T47D (cell line): ENCODE results near the gene OSBPL8.
"Not testable (repeated sequence)": the region's sequence is repeated elsewhere in the genome, so short reads cannot be mapped to it uniquely, and the experiment has no call there.

ENCODE experiments used
- DNase-seq, 2 experiments: peaks; one replicate each; pipeline versions ENCODE4 v3.0.0 to v3.0.0-alpha.2; 2011 to 2012; ENCODE audit warnings: low read depth in 1 of 2, low spot score in 1 of 2
- JUND ChIP-seq: IDR thresholded peaks from 2 replicates; pipeline ENCODE4 v1.6.1; 2012; ENCODE audit warnings: low read depth
- in situ Hi-C: cut with HindIII; loops from 2 replicates; pipeline ENCODE4 v1.10.0; 2016; ENCODE audit warnings: low sequenced_read_pairs, low pct_unique_long_range_greater_than_20kb

OSBPL8 gene

GRCh38 chr12:76410781-76411180, 148.8 kb downstream of the OSBPL8 start:
- in situ Hi-C loops: no loop called here
- DNase-seq: no peak
- no peak for TF ChIP-seq JUND

DNA sequence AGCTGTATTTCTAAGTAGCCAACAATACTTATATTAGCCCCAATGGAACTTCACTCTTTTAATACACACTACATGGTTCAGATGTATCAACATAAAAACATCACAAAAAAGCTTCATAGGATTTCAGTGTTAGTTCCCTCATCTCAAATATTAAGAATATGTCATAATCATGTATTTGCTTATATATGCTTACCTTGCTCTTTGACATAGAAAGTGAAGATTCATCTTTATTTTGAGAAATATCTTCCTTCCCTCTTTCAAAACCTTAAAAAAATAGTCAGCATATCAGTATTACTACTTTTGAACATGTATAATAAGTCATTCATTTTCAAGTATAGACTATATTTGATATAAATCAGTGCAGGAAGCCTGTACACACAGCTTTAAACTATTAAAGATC, 149.2 kb downstream of the OSBPL8 start:
- no peak for TF ChIP-seq JUND
- in situ Hi-C loops: no loop called here
- DNase-seq: no peak

DNA sequence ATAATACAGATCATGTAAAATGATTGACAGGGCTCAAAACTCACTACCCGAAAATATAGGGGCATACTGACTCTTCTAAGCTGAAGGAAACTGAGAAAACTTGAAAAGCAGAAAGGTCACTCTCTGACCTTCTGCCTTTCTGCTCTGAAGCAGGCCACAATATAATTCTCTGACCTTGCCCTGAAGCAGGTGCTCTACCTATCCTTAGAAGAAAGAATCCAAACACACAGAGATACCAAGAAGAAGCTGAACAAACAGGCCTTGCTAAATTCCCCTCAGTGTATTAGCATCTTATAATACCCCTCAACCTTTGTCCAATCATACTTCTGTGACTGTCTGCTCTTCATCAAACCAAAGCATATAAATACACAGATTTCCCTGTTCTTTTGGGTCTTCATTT, 150.5 kb downstream of the OSBPL8 start:
- no peak for DNase-seq
- no peak for TF ChIP-seq JUND
- in situ Hi-C loops: no loop called here

GRCh38 chr12:76407710-76408109, 151.9 kb downstream of the OSBPL8 start:
- no peak for DNase-seq
- in situ Hi-C loops: no loop called here
- no peak for TF ChIP-seq JUND

DNA sequence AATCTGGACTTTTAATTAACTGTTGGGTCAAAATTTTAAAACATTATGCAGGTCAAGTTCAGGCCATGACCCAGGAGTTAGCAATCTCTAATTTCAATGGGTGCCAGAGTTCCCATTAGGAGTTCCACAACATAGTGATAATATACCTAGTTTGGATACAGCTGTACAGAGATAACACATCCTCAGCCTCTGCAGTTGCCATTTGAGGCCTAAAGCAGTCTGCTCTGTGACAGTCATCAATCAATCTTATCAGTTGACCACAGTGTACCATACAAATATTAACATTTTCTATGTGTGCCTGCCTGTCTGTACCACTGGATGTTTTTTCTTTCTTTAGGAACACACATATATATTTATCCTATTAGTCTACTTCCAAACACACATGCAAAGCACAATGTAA, 157.3 kb downstream of the OSBPL8 start:
- TF ChIP-seq JUND: no peak
- in situ Hi-C loops: no loop called here
- no peak for DNase-seq

DNA sequence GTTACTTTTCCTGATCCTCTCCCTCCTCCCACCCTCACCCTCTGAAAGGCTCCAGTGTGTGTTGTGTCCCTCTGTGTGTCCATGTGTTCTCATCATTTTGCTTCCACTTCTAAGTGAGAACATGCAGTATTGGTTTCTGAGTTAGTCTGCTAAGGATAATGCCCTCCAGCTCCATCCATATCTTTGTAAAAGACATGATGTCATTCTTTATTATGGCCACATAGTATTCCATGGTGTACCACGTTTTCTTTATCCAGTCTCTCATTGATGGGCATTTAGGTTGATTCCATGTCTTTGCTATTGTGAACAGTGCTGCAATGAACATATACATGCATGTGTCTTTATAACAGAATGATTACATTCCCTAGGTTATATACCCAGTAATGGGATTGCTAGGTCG, 159.4 kb downstream of the OSBPL8 start:
- TF ChIP-seq JUND: no peak
- in situ Hi-C loops: no loop called here
- no peak for DNase-seq

- TF ChIP-seq JUND: no peak
- DNase-seq: no peak
- in situ Hi-C loops: no loop called here
Observed at GRCh38 chr12:76399040-76399439, 160.5 kb downstream of the OSBPL8 start.

DNA sequence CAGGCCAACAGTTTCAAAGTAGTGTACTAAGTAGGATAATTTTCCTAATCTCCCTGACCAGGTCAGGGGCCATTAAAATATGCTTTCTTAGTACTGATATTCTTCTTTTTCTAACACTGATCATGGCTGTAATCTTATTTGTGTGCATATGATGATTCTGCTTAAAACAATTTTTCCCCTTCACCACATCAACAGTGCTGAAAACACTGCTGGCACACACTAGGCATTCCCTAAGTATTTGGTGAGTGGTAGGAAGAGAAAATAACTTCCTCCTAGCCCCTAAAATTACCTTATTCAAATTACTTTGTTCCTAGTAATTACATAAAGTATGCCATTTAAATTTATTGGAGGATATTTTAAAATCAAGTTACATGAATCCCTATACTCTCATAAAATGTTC, 161.5 kb downstream of the OSBPL8 start:
- no peak for DNase-seq
- in situ Hi-C loops: no loop called here
- TF ChIP-seq JUND: no peak

DNA sequence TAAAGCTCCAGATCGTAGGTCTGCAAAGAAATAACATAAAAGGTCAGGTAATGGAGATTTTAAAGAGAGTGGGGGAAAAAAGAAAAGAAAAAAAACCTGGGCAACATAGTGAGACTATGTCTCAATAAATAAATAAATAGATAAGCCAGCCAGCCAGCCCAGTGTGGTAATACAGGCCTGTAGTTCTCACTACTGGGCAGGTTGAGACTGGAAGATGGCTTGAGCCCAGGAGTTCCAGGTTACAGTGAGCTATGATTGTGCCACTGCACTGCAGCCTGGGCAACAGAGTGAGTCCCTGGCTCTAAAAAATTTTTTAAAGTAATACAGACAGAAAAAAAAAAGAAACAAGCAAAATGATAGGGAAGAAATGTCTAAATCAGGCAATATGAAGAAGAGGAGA, 168.1 kb downstream of the OSBPL8 start:
- TF ChIP-seq JUND: no peak
- no peak for DNase-seq
- in situ Hi-C loops: no loop called here

GRCh38 chr12:76387614-76388013, 172.0 kb downstream of the OSBPL8 start:
- no peak for DNase-seq
- no peak for TF ChIP-seq JUND
- in situ Hi-C loops: no loop called here

DNA sequence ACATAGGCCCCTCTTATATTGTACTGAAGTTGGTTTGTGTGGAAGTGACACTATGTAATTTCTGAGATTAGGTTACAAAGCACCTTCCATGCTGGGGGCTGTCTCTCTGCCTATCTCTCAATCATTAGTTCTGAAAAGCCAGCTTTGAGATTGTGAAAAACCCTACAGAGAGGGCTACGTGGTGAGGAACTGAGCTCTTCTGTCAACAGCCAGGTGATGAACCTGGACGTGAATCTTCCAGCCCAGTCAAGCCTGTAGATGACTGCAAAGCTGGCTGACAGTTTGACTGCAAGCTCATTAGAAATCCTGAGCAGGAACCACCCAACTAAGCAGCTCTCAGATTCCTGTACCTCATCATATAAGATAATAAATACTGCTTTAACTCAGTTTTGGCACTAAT, 175.0 kb downstream of the OSBPL8 start:
- in situ Hi-C loops: no loop called here
- TF ChIP-seq JUND: no peak

GRCh38 chr12:76383988-76384387, 175.6 kb downstream of the OSBPL8 start:
- no peak for DNase-seq
- no peak for TF ChIP-seq JUND

More for the DNA sequence above, 175.0 kb downstream of the OSBPL8 start:
- DNase-seq: no peak

GRCh38 chr12:76379261-76379660, 180.3 kb downstream of the OSBPL8 start:
- TF ChIP-seq JUND: no peak
- no peak for DNase-seq
- in situ Hi-C loops: no loop called here

More at GRCh38 chr12:76383988-76384387, 175.6 kb downstream of the OSBPL8 start:
- in situ Hi-C loops: no loop called here

GRCh38 chr12:76376876-76377275, 182.7 kb downstream of the OSBPL8 start:
- DNase-seq, in situ Hi-C loops: not testable (repeated sequence)
